Muscle of arm (tissue), 14 donors: Measurements from ENCODE around the gene ARHGAP5. TPM values are rescaled to one million over a fixed set of nuclear protein-coding genes. Genes with fewer than 3 reads are reported as not detected.

Source experiments
- DNase-seq: peaks from one replicate; pipeline ENCODE4 v3.0.0-alpha.2; 2013
- long read RNA-seq, 11 donors: transcript quantifications; one replicate each; lab custom pipeline, GENCODE V29; 2026
- polyA plus RNA-seq, 12 donors: library from polyadenylated mRNA; unstranded; fragments of 120-200 nt; gene quantifications; one replicate each; pipeline ENCODE4 v1.2.1, GENCODE V29; 2013; ENCODE audit not compliant: insufficient read length in 12 of 12

The ARHGAP5 gene, protein sequence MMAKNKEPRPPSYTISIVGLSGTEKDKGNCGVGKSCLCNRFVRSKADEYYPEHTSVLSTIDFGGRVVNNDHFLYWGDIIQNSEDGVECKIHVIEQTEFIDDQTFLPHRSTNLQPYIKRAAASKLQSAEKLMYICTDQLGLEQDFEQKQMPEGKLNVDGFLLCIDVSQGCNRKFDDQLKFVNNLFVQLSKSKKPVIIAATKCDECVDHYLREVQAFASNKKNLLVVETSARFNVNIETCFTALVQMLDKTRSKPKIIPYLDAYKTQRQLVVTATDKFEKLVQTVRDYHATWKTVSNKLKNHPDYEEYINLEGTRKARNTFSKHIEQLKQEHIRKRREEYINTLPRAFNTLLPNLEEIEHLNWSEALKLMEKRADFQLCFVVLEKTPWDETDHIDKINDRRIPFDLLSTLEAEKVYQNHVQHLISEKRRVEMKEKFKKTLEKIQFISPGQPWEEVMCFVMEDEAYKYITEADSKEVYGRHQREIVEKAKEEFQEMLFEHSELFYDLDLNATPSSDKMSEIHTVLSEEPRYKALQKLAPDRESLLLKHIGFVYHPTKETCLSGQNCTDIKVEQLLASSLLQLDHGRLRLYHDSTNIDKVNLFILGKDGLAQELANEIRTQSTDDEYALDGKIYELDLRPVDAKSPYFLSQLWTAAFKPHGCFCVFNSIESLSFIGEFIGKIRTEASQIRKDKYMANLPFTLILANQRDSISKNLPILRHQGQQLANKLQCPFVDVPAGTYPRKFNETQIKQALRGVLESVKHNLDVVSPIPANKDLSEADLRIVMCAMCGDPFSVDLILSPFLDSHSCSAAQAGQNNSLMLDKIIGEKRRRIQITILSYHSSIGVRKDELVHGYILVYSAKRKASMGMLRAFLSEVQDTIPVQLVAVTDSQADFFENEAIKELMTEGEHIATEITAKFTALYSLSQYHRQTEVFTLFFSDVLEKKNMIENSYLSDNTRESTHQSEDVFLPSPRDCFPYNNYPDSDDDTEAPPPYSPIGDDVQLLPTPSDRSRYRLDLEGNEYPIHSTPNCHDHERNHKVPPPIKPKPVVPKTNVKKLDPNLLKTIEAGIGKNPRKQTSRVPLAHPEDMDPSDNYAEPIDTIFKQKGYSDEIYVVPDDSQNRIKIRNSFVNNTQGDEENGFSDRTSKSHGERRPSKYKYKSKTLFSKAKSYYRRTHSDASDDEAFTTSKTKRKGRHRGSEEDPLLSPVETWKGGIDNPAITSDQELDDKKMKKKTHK (N-terminal part only)
- 10 to 100 TPM in 11 of 12 donors, not detected in 1; 42.3 to 85.2 (median 50.5) TPM for polyA plus RNA-seq
- long read RNA-seq, donor 1, full-length matches to known transcripts, result 46 of 60 reads
- long read RNA-seq, donor 1, partial matches to known transcripts, result 14 of 60 reads
- long read RNA-seq, donor 1, other reads (novel, unspliced or antisense), result 0 of 60 reads
- long read RNA-seq, donor 2, full-length matches to known transcripts, result 18 of 30 reads
- long read RNA-seq, donor 2, partial matches to known transcripts, result 12 of 30 reads
- long read RNA-seq, donor 2, other reads (novel, unspliced or antisense), result 0 of 30 reads
- long read RNA-seq, donor 3, transcript ARHGAP5-201 (1 exons, 3,207 nt), result major isoform, 7 of 7 reads
- long read RNA-seq, donor 3, partial matches to known transcripts, result 0 of 7 reads
- long read RNA-seq, donor 3, other reads (novel, unspliced or antisense), result 0 of 7 reads
- long read RNA-seq, donor 4, transcript ARHGAP5-201 (1 exons, 3,207 nt), result major isoform, 11 of 11 reads
- long read RNA-seq, donor 4, partial matches to known transcripts, result 0 of 11 reads
- long read RNA-seq, donor 4, other reads (novel, unspliced or antisense), result 0 of 11 reads
- long read RNA-seq, donor 5, transcript ARHGAP5-201 (1 exons, 3,207 nt), result major isoform, 6 of 6 reads
- long read RNA-seq, donor 5, partial matches to known transcripts, result 0 of 6 reads
- long read RNA-seq, donor 5, other reads (novel, unspliced or antisense), result 0 of 6 reads
- long read RNA-seq, donor 6, transcript ARHGAP5-201 (1 exons, 3,207 nt), result major isoform, 10 of 10 reads
- long read RNA-seq, donor 6, partial matches to known transcripts, result 0 of 10 reads
- long read RNA-seq, donor 6, other reads (novel, unspliced or antisense), result 0 of 10 reads
- long read RNA-seq, donor 7, transcript ARHGAP5-201 (1 exons, 3,207 nt), result major isoform, 6 of 12 reads
- long read RNA-seq, donor 7, partial matches to known transcripts, result 6 of 12 reads
- long read RNA-seq, donor 7, other reads (novel, unspliced or antisense), result 0 of 12 reads
- long read RNA-seq, donor 8, transcript ARHGAP5-201 (1 exons, 3,207 nt), result major isoform, 13 of 51 reads
- long read RNA-seq, donor 8, partial matches to known transcripts, result 38 of 51 reads
- long read RNA-seq, donor 8, other reads (novel, unspliced or antisense), result 0 of 51 reads
- long read RNA-seq, donor 9, transcript ARHGAP5-201 (1 exons, 3,207 nt), result major isoform, 9 of 9 reads
- long read RNA-seq, donor 9, partial matches to known transcripts, result 0 of 9 reads
- long read RNA-seq, donor 9, other reads (novel, unspliced or antisense), result 0 of 9 reads
- long read RNA-seq, donor 10, transcript ARHGAP5-201 (1 exons, 3,207 nt), result major isoform, 11 of 16 reads
- long read RNA-seq, donor 10, partial matches to known transcripts, result 5 of 16 reads
- long read RNA-seq, donor 10, other reads (novel, unspliced or antisense), result 0 of 16 reads
- long read RNA-seq, donor 11, transcript ARHGAP5-201 (1 exons, 3,207 nt), result major isoform, 22 of 22 reads
- long read RNA-seq, donor 11, partial matches to known transcripts, result 0 of 22 reads
- long read RNA-seq, donor 11, other reads (novel, unspliced or antisense), result 0 of 22 reads

DNA sequence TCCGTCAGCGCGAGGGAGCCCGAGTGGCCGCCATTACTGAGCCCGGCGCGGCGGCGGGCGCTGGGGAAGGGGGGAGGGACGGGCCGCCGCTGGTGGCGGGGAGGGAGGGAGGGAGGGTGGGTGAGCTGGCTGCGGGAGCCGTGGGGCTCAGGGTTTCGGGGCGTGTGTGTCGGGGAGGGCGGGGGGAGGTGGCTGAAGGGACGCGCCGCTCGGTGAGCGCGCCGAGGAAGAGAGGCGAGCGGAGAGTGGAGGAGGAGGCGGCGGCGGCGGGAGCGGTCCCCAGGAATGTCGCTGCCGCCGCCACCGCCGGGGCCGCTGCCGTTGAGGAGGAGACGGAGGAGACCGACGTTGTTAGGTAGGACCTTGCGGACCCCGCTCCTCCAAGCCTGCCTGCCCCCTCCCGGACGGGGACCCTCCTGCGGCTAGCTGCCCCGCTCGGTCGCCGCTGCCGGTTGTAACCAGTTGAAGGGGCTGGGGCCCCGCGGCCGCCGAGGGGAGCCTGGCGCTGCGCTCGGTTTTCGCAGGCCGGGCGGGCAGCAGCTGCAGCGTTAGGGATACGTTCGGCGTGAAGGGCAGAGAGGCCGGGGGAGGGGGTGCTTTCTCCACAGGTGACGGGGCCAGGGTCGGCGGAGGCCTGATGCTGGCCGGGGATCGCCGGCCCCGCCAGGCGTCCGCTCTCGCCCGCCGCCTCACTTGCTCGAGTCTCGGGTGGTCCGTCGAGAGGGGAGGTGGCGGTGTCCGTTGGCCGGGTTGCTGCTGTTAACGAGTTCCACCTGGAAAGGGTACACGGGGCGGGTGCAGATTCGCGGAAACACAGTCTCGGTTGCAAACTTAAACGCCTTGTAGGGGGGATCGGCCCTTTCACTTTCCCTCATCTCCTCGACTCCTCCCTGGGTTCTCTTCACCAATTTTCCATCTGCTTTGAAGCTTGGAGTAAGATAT is at the start of gene ARHGAP5:
TSS of gene ARHGAP5 (plus strand) at position 224 of the 942 bp plus-strand sequence. CDS start 13,366 bp downstream, outside the sequence.
- DNase-seq, result peak; percentile 63

DNA sequence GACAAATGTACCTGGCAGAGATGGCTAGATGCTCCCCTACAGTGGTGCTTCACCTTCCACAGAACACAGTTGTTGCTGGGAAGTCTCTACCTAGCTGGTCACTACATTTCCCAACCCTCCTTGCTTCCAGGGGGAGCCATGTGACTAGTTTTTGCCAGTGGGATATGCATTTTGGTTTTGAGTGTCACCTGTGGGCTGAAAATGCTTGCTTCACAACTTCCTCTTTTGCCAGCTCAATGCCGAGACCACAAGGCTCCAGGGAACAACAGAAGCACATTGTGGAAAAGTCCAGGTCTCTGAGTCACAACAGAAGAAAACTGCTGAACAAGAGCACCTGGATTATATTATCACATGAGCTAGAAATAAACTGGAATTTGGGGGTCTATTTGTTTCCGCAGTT is 48.5 kb upstream of the ARHGAP5 start:
- DNase-seq, result no peak

DNA sequence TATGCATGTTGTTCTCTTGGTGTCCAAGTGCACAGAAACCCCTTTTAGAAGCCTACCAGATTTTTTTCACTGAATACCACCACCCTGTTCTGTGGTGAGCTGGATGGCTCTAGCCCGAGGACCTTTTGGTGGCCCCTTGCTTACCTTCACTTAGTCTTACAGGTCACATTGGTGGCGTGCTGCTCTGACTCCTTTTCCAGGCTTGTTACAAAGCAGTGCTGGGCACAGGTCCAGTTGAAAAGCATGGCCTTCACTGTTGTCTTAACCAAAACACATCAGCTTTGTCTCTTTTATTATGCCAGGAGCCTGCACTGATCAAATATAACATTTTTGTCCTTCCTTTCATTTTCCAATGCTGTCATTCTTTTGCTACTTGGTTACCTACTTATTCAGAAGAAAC is 43.6 kb upstream of the ARHGAP5 start:
- DNase-seq, result no peak

DNA sequence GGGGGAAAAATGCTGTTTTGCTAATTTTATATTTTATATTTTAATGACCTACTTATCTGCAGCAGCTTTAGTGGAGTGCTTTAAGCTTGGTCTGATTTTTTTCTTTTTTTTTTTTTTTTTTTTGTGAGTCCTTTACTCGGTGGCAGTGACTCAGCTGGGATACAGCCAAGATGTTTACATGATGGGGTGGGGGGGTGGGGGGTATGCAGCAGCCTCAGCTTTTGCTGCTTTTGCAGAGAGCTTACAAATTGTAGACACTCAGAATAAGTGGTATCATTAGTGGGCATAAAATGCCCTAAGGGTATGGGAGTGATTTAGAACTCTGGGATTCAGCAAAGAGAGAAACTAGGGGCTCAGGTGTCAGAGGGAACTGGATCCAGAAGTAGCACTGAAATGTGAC is 38.2 kb upstream of the ARHGAP5 start:
- DNase-seq, result no peak

- no peak for DNase-seq
Measured at GRCh38 chr14:32039401-32040030, 37.6 kb upstream of the ARHGAP5 start.

DNA sequence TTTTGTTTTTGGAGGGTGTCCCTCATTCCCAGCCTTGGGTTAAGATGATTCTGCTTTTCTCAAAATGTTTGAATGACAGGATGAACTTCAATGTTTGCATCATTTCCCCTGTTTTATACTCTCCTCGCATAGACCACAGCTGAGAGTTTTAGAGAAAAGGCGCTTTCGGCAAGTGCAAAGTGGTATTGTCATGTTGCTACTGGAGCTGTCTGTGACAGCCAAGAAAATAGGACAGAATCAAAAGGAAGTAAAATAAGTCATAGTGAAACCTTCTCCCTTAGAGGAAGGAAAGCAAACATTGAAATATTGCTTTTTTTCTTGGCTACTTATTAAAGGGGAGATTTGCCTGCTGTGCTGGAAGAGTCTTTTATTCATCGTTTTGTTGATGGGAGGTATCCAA is 33.5 kb upstream of the ARHGAP5 start:
- no peak for DNase-seq

GRCh38 chr14:32044454-32044853 is 32.6 kb upstream of the ARHGAP5 start:
- no peak for DNase-seq

GRCh38 chr14:32047791-32048190 is 29.3 kb upstream of the ARHGAP5 start:
- DNase-seq, result no peak

DNA sequence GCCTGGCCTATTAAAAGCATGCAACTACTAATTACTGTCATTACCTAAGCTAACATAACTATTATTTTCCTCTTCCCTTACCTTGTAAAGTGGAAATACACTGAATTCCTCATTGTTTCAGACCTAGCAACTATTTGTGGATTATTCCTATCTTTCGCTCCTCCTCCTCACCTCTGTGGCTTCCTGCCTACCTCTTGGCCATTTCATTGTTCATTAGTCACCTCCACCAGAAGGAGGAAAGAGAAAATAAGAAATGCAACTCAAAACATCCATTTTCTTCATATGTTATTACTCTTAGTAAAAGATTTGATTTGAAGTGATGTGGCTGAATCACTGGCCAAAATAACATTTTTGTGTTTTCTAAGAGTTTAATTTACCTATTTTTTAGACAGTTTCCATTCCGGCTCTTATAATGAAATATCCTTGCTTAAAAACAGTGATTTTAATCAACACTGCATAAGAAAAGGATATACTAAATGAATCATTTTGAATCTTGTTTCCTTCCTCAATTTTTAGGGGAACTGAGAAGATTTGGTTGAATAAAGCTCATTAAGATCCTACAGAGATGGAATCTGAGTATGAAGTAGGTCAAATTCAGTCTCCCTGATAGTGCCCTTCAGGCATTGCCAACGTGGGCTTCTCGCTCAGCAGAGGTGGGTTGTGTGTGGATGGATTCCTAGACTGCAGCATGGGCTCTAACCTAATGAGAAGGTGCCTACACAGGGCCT is 27.6 kb upstream of the ARHGAP5 start:
- DNase-seq, result no peak

- DNase-seq, result no peak
Measured at GRCh38 chr14:32050878-32051277, 26.2 kb upstream of the ARHGAP5 start.

GRCh38 chr14:32054536-32054935 is 22.6 kb upstream of the ARHGAP5 start:
- DNase-seq, result no peak

GRCh38 chr14:32055175-32055574 is 21.9 kb upstream of the ARHGAP5 start:
- no peak for DNase-seq

DNA sequence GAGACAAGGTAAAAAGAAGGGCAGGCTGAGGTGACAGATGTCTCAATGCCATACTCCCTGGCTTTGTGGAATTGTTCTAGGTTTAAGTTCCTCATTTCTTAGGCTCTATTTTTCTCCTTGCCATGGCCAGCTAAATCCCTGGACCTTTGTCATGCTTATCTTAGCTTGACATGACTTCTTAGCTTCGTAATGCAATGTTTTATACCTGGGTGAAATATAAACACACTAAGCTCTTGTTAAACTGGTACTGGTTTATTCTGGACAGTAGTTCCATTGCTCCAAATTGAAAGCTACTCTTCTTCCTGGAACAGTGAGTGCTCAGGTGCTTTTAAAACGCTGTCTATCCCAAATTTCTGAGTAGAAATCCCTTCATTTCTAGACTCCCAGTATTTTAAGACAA is 17.4 kb upstream of the ARHGAP5 start:
- no peak for DNase-seq

DNA sequence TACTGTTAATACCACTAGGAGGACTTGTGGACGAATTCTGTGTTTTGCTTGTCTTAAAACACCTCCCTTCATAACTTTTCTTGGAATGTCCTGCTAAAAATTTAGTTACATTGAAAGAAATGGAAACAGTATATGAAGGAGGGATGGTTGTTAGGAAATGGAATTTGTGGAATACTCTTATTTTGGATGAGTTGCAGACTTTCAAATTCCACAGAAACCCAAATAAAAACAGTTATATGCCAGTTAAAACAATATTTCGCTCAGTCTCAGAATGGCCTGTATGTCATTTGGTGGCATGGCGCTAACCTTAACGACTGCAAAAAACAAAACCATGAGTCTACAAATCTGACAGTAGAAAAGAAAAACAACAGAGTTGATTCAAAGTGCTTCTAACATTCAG is 12.2 kb upstream of the ARHGAP5 start:
- DNase-seq, result no peak

DNA sequence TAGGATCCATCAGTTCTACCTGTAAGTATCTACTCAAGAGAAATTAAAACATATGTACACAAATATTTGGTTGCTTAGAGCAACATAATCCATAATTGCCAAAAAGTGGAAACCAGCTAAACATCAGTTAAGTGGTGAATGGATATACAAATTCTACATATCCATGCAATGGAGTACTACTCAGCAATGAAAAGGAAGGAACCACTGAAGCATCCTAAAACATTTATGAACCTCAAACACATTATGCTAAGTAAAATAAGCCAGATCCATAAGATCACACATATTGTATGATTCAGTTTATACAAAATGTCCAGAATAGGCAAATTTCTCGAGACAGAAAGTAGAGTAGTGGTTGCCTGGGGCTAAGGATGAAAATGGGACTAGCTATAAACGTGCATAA is 8.4 kb upstream of the ARHGAP5 start:
- no peak for DNase-seq

DNA sequence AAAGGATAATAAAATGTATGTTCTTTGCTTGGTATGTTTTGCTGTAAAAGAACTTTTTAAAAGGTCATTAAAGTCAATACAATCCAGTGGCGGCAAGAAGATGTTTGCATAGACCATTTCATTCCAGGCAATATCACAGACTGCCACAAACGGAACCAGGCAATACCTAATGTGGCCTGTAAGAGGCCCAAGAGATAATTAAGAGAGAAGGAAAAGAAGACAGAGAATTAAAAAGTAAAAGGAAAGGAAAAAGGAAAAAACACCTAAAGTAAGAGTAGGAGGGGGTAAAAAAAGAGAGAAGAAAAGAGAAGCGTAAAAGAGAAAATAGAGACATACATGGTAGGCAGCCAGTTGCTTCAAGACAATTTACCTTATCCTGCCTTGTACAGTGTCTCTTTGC is 6.8 kb upstream of the ARHGAP5 start:
- no peak for DNase-seq
